Caco-2 (cell line): Measurements from ENCODE around the gene ATF4. TPM values are rescaled to one million over a fixed set of nuclear protein-coding genes. Genes with fewer than 3 reads are reported as not detected.

Experiments used
- BruUV-seq: library from RNA; stranded (reverse); fragments of 400-500 nt; replicated peaks from 2 replicates; lab custom pipeline; 2021; lab: Mats Ljungman, UMichigan
- CTCF ChIA-PET: fragments of 300-600 bp; sonication (Branson Sonifier 250); formaldehyde crosslinking; loops from one replicate; lab custom pipeline; 2022; ENCODE audit warnings: antibody characterized with exemption; lab: Charles Lee
- POLR2A ChIA-PET: fragments of 300-600 bp; sonication (Branson Sonifier 250); formaldehyde crosslinking; loops from one replicate; lab custom pipeline; 2022; ENCODE audit warnings: antibody characterized with exemption; lab: Charles Lee
- DNase-seq, 2 experiments: peaks; one replicate each; pipeline versions ENCODE4 v3.0.0 to v3.0.0-alpha.2; 2020 to 2022
- H3K27me3 ChIP-seq: replicated peaks from 2 replicates; pipeline ENCODE4 v1.6.0; 2011; ENCODE audit warnings: low read length; ENCODE audit not compliant: control insufficient read depth, insufficient read depth
- H3K36me3 ChIP-seq: 2 replicates; pipeline ENCODE4 v1.5.1; 2011; ENCODE audit warnings: low read length; ENCODE audit not compliant: control insufficient read depth, insufficient read depth
- H3K4me1 ChIP-seq: fragments of 250-450 bp; sonication (Bioruptor Pico); 2 replicates; pipeline ENCODE4 v1.5.1; 2020; ENCODE audit warnings: mild to moderate bottlenecking
- H3K4me3 ChIP-seq: 2 replicates; pipeline ENCODE4 v1.5.1; 2011; ENCODE audit warnings: low read depth, mild to moderate bottlenecking, control low read depth, low read length
- H3K9me3 ChIP-seq: fragments of 250-450 bp; sonication (Bioruptor Pico); 2 replicates; pipeline ENCODE4 v1.5.1; 2020; ENCODE audit warnings: mild to moderate bottlenecking, moderate library complexity
- H3K27ac Mint-ChIP-seq: one replicate; pipeline ENCODE4 v1.8.0; 2022; ENCODE audit warnings: mixed read lengths; ENCODE audit not compliant: unreplicated experiment
- H3K27me3 Mint-ChIP-seq: one replicate; pipeline ENCODE4 v1.8.0; 2022; ENCODE audit warnings: mixed read lengths; ENCODE audit not compliant: insufficient read depth, unreplicated experiment
- H3K36me3 Mint-ChIP-seq: one replicate; pipeline ENCODE4 v1.8.0; 2022; ENCODE audit warnings: mild to moderate bottlenecking, mixed read lengths; ENCODE audit not compliant: insufficient read depth, unreplicated experiment
- H3K4me1 Mint-ChIP-seq: one replicate; pipeline ENCODE4 v1.8.0; 2022; ENCODE audit warnings: low read depth, mixed read lengths; ENCODE audit not compliant: unreplicated experiment
- H3K4me3 Mint-ChIP-seq: one replicate; pipeline ENCODE4 v1.8.0; 2022; ENCODE audit warnings: mild to moderate bottlenecking, moderate library complexity, mixed read lengths; ENCODE audit not compliant: unreplicated experiment
- H3K9me3 Mint-ChIP-seq: one replicate; pipeline ENCODE4 v1.8.0; 2022; ENCODE audit warnings: mixed read lengths; ENCODE audit not compliant: unreplicated experiment
- CTCF ChIP-seq, 2 experiments: fragments of 200-600 bp in 1 of 2; IDR thresholded peaks; 1 replicate in 1 of 2; 2 replicates in 1 of 2; pipeline versions ENCODE4 v1.5.1 to v1.8.0; 2011 to 2022; ENCODE audit warnings: antibody characterized with exemption in 1 of 2, control low read depth in 1 of 2, inconsistent platforms in 1 of 2, low read depth in 1 of 2, low read length in 1 of 2, mild to moderate bottlenecking in 1 of 2, moderate library complexity in 1 of 2; ENCODE audit not compliant: insufficient read depth in 1 of 2, severe bottlenecking in 1 of 2, unreplicated experiment in 1 of 2
- intact Hi-C: fragments of 100-400 bp; cut with micrococcal nuclease; formaldehyde crosslinking; loops from one replicate; pipeline ENCODE4 v1.10.0; 2022; ENCODE audit not compliant: unreplicated experiment
- total RNA-seq: library from RNA; stranded (reverse); gene quantifications from 2 replicates; pipeline ENCODE4 v1.2.3, GENCODE V29; 2022

ATF4 gene
- total RNA-seq, 1 experiment from 2014 or later: 647 TPM

GRCh38 chr22:39534591-39535356 lies 14.4 kb downstream of the ATF4 start:
- CTCF ChIA-PET: interaction anchor here (0.6 to 1.8 kb wide), 8 partner anchors 21 to 1851 kb away, joined by 3 to 13 read pairs (median 5); no protein-coding TSS in a partner anchor
- Mint-ChIP-seq H3K4me3 (no peak overlapping the region), H3K27me3 (no peaks in the 10 kb centered on the region), H3K9me3 (no peaks in the 10 kb centered on the region), H3K27ac (no peak overlapping the region), H3K4me1 (peaks cover 18% of the 10 kb centered on the region), H3K36me3 (peaks cover 31% of the 10 kb centered on the region)
- intact Hi-C loops: loop anchor here (1.0 to 5.0 kb wide), 3 partner anchors 42 to 502 kb away; no protein-coding TSS in a partner anchor
- POLR2A ChIA-PET: interaction anchor here (0.6 kb wide), 1 partner anchor 744 kb away, joined by 3 read pairs; no protein-coding TSS in a partner anchor
- Histone ChIP-seq H3K4me3 (no peak overlapping the region), H3K36me3 (peaks cover under 1% of the 10 kb centered on the region), H3K9me3 (no peaks in the 10 kb centered on the region), H3K4me1 (0 out of 2 replicates have a peak, but pooled peaks cover 13% of the 10 kb centered on the region), H3K27me3 (no peaks in the 10 kb centered on the region)
- peak; percentile 81 to 89 for DNase-seq
- BruUV-seq: no TSS peak
- peak; percentile 89 to 94 for TF ChIP-seq CTCF (IDR thresholded peaks at IDR 0.05; ENCODE audit: insufficient read depth in 1 of 2, low read depth in 1 of 2, low read length in 1 of 2, severe bottlenecking in 1 of 2, unreplicated experiment in 1 of 2)

- Mint-ChIP-seq H3K4me1 (peaks cover 18% of the 10 kb centered on the region), H3K9me3 (no peaks in the 10 kb centered on the region), H3K36me3 (peaks cover 25% of the 10 kb centered on the region), H3K27ac (no peak overlapping the region), H3K27me3 (no peaks in the 10 kb centered on the region), H3K4me3 (no peak overlapping the region)
- Histone ChIP-seq H3K9me3 (no peaks in the 10 kb centered on the region), H3K36me3 (no peaks in the 10 kb centered on the region), H3K4me3 (no peak overlapping the region), H3K27me3 (no peaks in the 10 kb centered on the region), H3K4me1 (0 out of 2 replicates have a peak, but pooled peaks cover 13% of the 10 kb centered on the region)
- intact Hi-C loops: loop anchor here (2.0 kb wide), 1 partner anchor 501 kb away; no protein-coding TSS in a partner anchor
- CTCF ChIA-PET: interaction anchor here (0.6 to 1.8 kb wide), 6 partner anchors 20 to 509 kb away, joined by 3 to 13 read pairs (median 5); no protein-coding TSS in a partner anchor
- no peak for TF ChIP-seq CTCF (IDR thresholded peaks at IDR 0.05; ENCODE audit: insufficient read depth in 1 of 2, low read depth in 1 of 2, low read length in 1 of 2, severe bottlenecking in 1 of 2, unreplicated experiment in 1 of 2)
- no TSS peak for BruUV-seq
- POLR2A ChIA-PET: interaction anchor here (0.6 kb wide), 1 partner anchor 743 kb away, joined by 3 read pairs; no protein-coding TSS in a partner anchor
- DNase-seq: no peak
These were observed 15.0 kb downstream of the ATF4 start for GRCh38 chr22:39535357-39535725.

GRCh38 chr22:39535831-39536449 lies 15.6 kb downstream of the ATF4 start:
- H3K27me3 Mint-ChIP-seq: no peaks in the 10 kb centered on the region
- ChIA-PET POLR2A (no interaction called here), CTCF (no interaction called here)
- no peak for TF ChIP-seq CTCF (IDR thresholded peaks at IDR 0.05; ENCODE audit: insufficient read depth in 1 of 2, low read depth in 1 of 2, low read length in 1 of 2, severe bottlenecking in 1 of 2, unreplicated experiment in 1 of 2)
- H3K4me3 Mint-ChIP-seq: no peak overlapping the region
- intact Hi-C loops: loop anchor here (2.0 kb wide), 1 partner anchor 501 kb away; no protein-coding TSS in a partner anchor
- no peaks in the 10 kb centered on the region for H3K27me3 ChIP-seq
- 0 out of 2 replicates have a peak, but pooled peaks cover 13% of the 10 kb centered on the region for H3K4me1 ChIP-seq
- no peak overlapping the region for H3K4me3 ChIP-seq
- no peaks in the 10 kb centered on the region for H3K9me3 ChIP-seq
- BruUV-seq: no TSS peak
- peaks cover 19% of the 10 kb centered on the region for H3K36me3 Mint-ChIP-seq
- no peak overlapping the region for H3K27ac Mint-ChIP-seq
- DNase-seq: no peak
- H3K9me3 Mint-ChIP-seq: no peaks in the 10 kb centered on the region
- peaks cover 12% of the 10 kb centered on the region for H3K4me1 Mint-ChIP-seq
- no peaks in the 10 kb centered on the region for H3K36me3 ChIP-seq
